ENCODE results near the gene ADAMTS15. TPM values are rescaled to one million over a fixed set of nuclear protein-coding genes. Genes with fewer than 3 reads are reported as not detected.
A peak's percentile ranks its signal among the peaks of the same experiment; 100 is the strongest.
"Not testable (repeated sequence)": the region's sequence is repeated elsewhere in the genome, so short reads cannot be mapped to it uniquely, and the experiment has no call there.

Gene ADAMTS15
- total RNA-seq, 1 donor: 4.3 TPM

DNA sequence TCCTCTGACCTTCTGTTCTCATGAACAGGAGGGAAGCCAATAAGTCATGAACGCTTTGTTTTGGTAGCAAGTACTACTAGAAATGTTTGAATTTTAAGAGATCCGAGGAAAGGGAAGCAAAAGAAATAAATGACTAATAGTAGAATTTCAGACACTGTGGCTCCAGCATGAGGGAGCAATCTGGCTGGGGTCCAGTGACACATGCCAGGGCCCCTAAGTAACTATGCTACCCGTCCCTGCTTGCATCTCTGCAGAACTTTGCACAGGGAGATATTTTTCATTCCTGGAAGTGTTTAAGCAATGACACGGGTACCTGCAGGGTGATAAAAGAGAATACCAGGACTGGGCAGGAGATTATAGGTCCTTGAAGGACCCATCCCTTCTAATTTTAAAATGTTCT lies 12.8 kb upstream of the ADAMTS15 start:
- Histone ChIP-seq H3K9me3 (ENCODE audit: low read depth, low read length) (no peaks in the 10 kb centered on the region), H3K27ac (ENCODE audit: low read depth, low read length) (peak overlapping the region; percentile 94), H3K4me2 (ENCODE audit: insufficient read depth, low read length) (peak overlapping the region; percentile 100), H4K20me1 (ENCODE audit: insufficient read depth, low read length) (no peaks in the 10 kb centered on the region), H3K4me1 (ENCODE audit: insufficient read depth, low read length) (peaks cover 20% of the 10 kb centered on the region), H3K27me3 (ENCODE audit: insufficient read depth, low read length) (peaks cover under 1% of the 10 kb centered on the region), H3K4me3 (ENCODE audit: insufficient read depth, low read length) (no peak overlapping the region), H3K36me3 (ENCODE audit: insufficient read depth, low read length) (no peaks in the 10 kb centered on the region), H2AFZ (ENCODE audit: low read length) (no peak overlapping the region), H3K79me2 (ENCODE audit: insufficient read depth, low read length) (no peaks in the 10 kb centered on the region)
- TF ChIP-seq, protein P1, sequence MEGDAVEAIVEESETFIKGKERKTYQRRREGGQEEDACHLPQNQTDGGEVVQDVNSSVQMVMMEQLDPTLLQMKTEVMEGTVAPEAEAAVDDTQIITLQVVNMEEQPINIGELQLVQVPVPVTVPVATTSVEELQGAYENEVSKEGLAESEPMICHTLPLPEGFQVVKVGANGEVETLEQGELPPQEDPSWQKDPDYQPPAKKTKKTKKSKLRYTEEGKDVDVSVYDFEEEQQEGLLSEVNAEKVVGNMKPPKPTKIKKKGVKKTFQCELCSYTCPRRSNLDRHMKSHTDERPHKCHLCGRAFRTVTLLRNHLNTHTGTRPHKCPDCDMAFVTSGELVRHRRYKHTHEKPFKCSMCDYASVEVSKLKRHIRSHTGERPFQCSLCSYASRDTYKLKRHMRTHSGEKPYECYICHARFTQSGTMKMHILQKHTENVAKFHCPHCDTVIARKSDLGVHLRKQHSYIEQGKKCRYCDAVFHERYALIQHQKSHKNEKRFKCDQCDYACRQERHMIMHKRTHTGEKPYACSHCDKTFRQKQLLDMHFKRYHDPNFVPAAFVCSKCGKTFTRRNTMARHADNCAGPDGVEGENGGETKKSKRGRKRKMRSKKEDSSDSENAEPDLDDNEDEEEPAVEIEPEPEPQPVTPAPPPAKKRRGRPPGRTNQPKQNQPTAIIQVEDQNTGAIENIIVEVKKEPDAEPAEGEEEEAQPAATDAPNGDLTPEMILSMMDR (IDR thresholded peaks at IDR 0.05; ENCODE audit: extremely low read depth, low read depth, low read length): no peak
- peak; percentile 45 for DNase-seq (ENCODE audit: insufficient read length, low spot score, missing footprints)

DNA sequence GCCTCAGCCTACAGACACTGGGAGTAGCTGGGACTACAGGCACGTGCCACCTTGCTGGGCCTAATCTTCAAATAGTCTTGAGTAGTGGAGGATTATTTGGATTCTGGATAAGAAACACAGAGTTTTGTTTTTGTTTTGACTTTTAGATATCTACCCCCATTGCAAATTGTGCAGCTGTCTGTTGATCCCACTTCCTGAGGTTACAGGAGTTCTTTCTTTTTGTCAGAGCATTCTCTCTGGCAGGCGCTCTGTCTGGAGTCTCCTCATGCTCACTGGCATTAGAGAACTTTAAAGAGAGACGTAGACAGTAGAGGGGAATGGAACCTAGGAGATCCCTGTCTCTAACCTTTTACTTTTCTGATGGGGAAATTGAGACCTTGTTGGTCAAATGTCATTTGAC lies 12.3 kb upstream of the ADAMTS15 start:
- Histone ChIP-seq H3K4me3 (ENCODE audit: insufficient read depth, low read length) (no peak overlapping the region), H3K36me3 (ENCODE audit: insufficient read depth, low read length) (no peaks in the 10 kb centered on the region), H3K9me3 (ENCODE audit: low read depth, low read length) (no peaks in the 10 kb centered on the region), H3K79me2 (ENCODE audit: insufficient read depth, low read length) (no peaks in the 10 kb centered on the region), H3K4me1 (ENCODE audit: insufficient read depth, low read length) (peaks cover 20% of the 10 kb centered on the region), H3K4me2 (ENCODE audit: insufficient read depth, low read length) (no peak overlapping the region), H3K27ac (ENCODE audit: low read depth, low read length) (no peak overlapping the region), H3K27me3 (ENCODE audit: insufficient read depth, low read length) (no peaks in the 10 kb centered on the region), H4K20me1 (ENCODE audit: insufficient read depth, low read length) (no peaks in the 10 kb centered on the region), H2AFZ (ENCODE audit: low read length) (no peak overlapping the region)
- DNase-seq (ENCODE audit: insufficient read length, low spot score, missing footprints): no peak
- TF ChIP-seq, protein P1 (IDR thresholded peaks at IDR 0.05; ENCODE audit: extremely low read depth, low read depth, low read length): no peak

DNA sequence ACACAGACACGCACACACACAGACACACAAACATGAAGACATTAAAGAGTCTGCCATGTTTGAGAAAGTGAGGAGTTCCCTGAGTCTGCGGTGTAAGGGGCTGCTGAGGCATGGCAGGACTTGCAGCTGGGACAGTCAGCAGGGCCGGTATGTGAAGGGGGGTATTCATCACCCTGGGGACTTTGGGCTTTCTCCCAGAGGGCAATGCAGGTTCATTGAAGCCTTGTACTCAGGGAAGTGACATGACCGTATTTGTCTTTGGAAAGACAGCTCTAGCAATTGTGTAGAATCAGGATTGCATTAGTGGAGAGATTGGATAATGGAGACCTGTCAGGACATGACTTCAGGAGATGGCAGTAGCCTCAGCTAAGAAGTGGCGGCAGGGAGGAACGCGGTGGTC lies 10.6 kb upstream of the ADAMTS15 start:
- H3K4me3 ChIP-seq (ENCODE audit: insufficient read depth, low read length): no peak overlapping the region
- H2AFZ ChIP-seq (ENCODE audit: low read length): no peak overlapping the region
- peaks cover 17% of the 10 kb centered on the region for H3K4me1 ChIP-seq (ENCODE audit: insufficient read depth, low read length)
- H3K36me3 ChIP-seq (ENCODE audit: insufficient read depth, low read length): no peaks in the 10 kb centered on the region
- no peaks in the 10 kb centered on the region for H3K9me3 ChIP-seq (ENCODE audit: low read depth, low read length)
- TF ChIP-seq, protein P1 (IDR thresholded peaks at IDR 0.05; ENCODE audit: extremely low read depth, low read depth, low read length): no peak
- H3K79me2 ChIP-seq (ENCODE audit: insufficient read depth, low read length): no peaks in the 10 kb centered on the region
- DNase-seq (ENCODE audit: insufficient read length, low spot score, missing footprints): no peak
- H3K27me3 ChIP-seq (ENCODE audit: insufficient read depth, low read length): no peaks in the 10 kb centered on the region
- H4K20me1 ChIP-seq (ENCODE audit: insufficient read depth, low read length): no peaks in the 10 kb centered on the region
- H3K4me2 ChIP-seq (ENCODE audit: insufficient read depth, low read length): no peak overlapping the region
- no peak overlapping the region for H3K27ac ChIP-seq (ENCODE audit: low read depth, low read length)

DNA sequence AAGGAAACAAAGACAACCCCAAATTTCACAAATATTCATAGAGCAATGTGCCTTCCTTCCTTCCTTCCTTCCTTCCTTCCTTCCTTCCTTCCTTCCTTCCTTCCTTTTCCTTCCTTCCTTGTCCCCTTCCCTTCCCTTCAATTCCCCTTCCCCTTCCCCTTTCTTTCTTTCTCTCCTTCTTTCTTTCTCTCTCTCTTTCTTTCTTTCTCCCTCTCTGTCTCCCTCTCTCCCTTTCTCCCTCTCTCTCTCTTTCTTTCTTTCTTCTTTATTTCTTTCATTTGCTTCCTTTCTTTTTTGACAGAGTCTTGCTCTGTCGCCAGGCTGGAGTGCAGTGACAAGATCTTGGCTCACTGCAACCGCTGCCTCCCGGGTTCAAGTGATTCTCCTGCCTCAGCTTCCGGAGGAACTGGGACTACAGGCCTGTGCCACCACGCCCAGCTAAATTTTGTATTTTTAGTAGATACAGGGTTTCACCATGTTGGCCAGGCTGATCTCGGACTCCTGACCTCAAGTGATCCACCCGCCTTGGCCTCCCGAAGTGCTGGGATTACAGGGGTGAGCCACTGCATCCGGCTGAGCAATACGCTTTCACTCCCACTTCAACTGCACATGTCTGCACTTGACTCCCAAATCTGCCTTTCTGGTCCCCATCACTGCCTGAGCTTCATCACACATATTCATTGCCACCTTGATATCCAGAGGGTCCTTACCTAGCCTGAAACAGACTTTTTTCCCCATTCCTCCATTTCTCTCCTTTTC lies 9.9 kb upstream of the ADAMTS15 start:
- not testable (repeated sequence) for H3K9me3 ChIP-seq (ENCODE audit: low read depth, low read length); H3K79me2 ChIP-seq (ENCODE audit: insufficient read depth, low read length); H3K36me3 ChIP-seq (ENCODE audit: insufficient read depth, low read length); H3K27me3 ChIP-seq (ENCODE audit: insufficient read depth, low read length); H2AFZ ChIP-seq (ENCODE audit: low read length); H3K4me2 ChIP-seq (ENCODE audit: insufficient read depth, low read length); H3K4me3 ChIP-seq (ENCODE audit: insufficient read depth, low read length); H4K20me1 ChIP-seq (ENCODE audit: insufficient read depth, low read length); H3K27ac ChIP-seq (ENCODE audit: low read depth, low read length)
- peak; percentile 22 for DNase-seq (ENCODE audit: insufficient read length, low spot score, missing footprints)
- peaks cover 20% of the 10 kb centered on the region for H3K4me1 ChIP-seq (ENCODE audit: insufficient read depth, low read length)

All from osteoblast (primary cell).